Loucy (cell line): ENCODE results near the gene B9D1.

ENCODE experiments used
- H2AFZ ChIP-seq: fragments of 200-600 bp; sonication (generic); 2 replicates; pipeline ENCODE4 v1.6.0; 2016; ENCODE audit warnings: antibody characterized with exemption, mild to moderate bottlenecking, low read length, moderate library complexity
- H3F3A ChIP-seq: fragments of 200-600 bp; 2 replicates; pipeline ENCODE4 v1.6.0; 2016; ENCODE audit warnings: antibody characterized with exemption, low read depth, mild to moderate bottlenecking
- H3K27me3 ChIP-seq: fragments of 200-600 bp; sonication (generic); 2 replicates; pipeline ENCODE4 v1.6.1; 2014; ENCODE audit warnings: low read length, mild to moderate bottlenecking; ENCODE audit not compliant: insufficient read depth, poor library complexity, severe bottlenecking
- H3K36me3 ChIP-seq: fragments of 200-600 bp; sonication (generic); 2 replicates; pipeline ENCODE4 v1.6.1; 2016; ENCODE audit warnings: low read length; ENCODE audit not compliant: insufficient read depth
- H3K4me1 ChIP-seq: fragments of 200-600 bp; sonication (generic); 2 replicates; pipeline ENCODE4 v1.5.1; 2014; ENCODE audit warnings: low read length, mild to moderate bottlenecking; ENCODE audit not compliant: insufficient read depth, poor library complexity, severe bottlenecking
- H3K4me2 ChIP-seq: fragments of 200-600 bp; sonication (generic); 2 replicates; pipeline ENCODE4 v1.6.0; 2014; ENCODE audit warnings: antibody characterized with exemption, low read length, low read depth, mild to moderate bottlenecking; ENCODE audit not compliant: poor library complexity, severe bottlenecking
- H3K4me3 ChIP-seq: fragments of 200-600 bp; sonication (generic); 2 replicates; pipeline ENCODE4 v1.5.1; 2014; ENCODE audit warnings: low read length, mild to moderate bottlenecking, mixed read lengths; ENCODE audit not compliant: poor library complexity, severe bottlenecking
- H3K79me2 ChIP-seq: fragments of 200-600 bp; sonication (generic); 2 replicates; pipeline ENCODE4 v1.6.1; 2014; ENCODE audit warnings: low read length; ENCODE audit not compliant: insufficient read depth
- H3K9ac ChIP-seq: fragments of 200-600 bp; sonication (generic); 2 replicates; pipeline ENCODE4 v1.6.0; 2014; ENCODE audit warnings: mild to moderate bottlenecking, low read depth, low read length, moderate library complexity; ENCODE audit not compliant: poor library complexity, severe bottlenecking
- H3K9me2 ChIP-seq: fragments of 200-600 bp; sonication (generic); replicated peaks from 2 replicates; pipeline ENCODE4 v1.6.1; 2016; ENCODE audit warnings: low read depth, low read length, mixed read lengths
- H3K9me3 ChIP-seq: fragments of 200-600 bp; sonication (generic); 2 replicates; pipeline ENCODE4 v1.6.1; 2014; ENCODE audit warnings: mild to moderate bottlenecking, antibody characterized with exemption, low read length, low read depth; ENCODE audit not compliant: insufficient read depth
- H4K20me1 ChIP-seq: fragments of 200-600 bp; sonication (generic); 2 replicates; pipeline ENCODE4 v1.6.0; 2014; ENCODE audit warnings: antibody characterized with exemption, low read length, mild to moderate bottlenecking; ENCODE audit not compliant: insufficient read depth, poor library complexity, severe bottlenecking
- CTCF ChIP-seq: fragments of 200-600 bp; sonication (generic); conservative IDR thresholded peaks from 2 replicates; pipeline ENCODE4 v1.5.1; 2014; ENCODE audit warnings: mild to moderate bottlenecking, antibody characterized with exemption, low read length
- EZH2phosphoT487 ChIP-seq: fragments of 200-600 bp; IDR thresholded peaks from 2 replicates; pipeline ENCODE4 v1.6.1; 2018; ENCODE audit warnings: antibody characterized with exemption, mild to moderate bottlenecking, moderate library complexity, borderline replicate concordance

The B9D1 gene

GRCh38 chr17:19311421-19312215, 50.9 kb downstream of the B9D1 start:
- Histone ChIP-seq H3K4me3 (no peak overlapping the region), H3K9me2 (no peaks in the 10 kb centered on the region), H3F3A (no peaks in the 10 kb centered on the region), H2AFZ (no peak overlapping the region), H3K4me2 (no peak overlapping the region), H3K79me2 (no peaks in the 10 kb centered on the region), H3K4me1 (peaks cover 4% of the 10 kb centered on the region), H3K9me3 (no peaks in the 10 kb centered on the region), H3K27me3 (no peaks in the 10 kb centered on the region), H4K20me1 (no peaks in the 10 kb centered on the region), H3K9ac (no peak overlapping the region), H3K36me3 (no peaks in the 10 kb centered on the region)
- TF ChIP-seq EZH2phosphoT487 (no peak), CTCF (no peak)

- no peaks in the 10 kb centered on the region for H3K27me3 ChIP-seq
- H3K9ac ChIP-seq: no peak overlapping the region
- no peaks in the 10 kb centered on the region for H3K9me3 ChIP-seq
- TF ChIP-seq EZH2phosphoT487: no peak
- TF ChIP-seq CTCF: no peak
- H3K4me2 ChIP-seq: no peak overlapping the region
- H3K36me3 ChIP-seq: no peaks in the 10 kb centered on the region
- no peak overlapping the region for H2AFZ ChIP-seq
- peaks cover 10% of the 10 kb centered on the region for H3K4me1 ChIP-seq
- no peaks in the 10 kb centered on the region for H3F3A ChIP-seq
- H4K20me1 ChIP-seq: no peaks in the 10 kb centered on the region
- H3K4me3 ChIP-seq: no peak overlapping the region
- H3K9me2 ChIP-seq: no peaks in the 10 kb centered on the region
- no peaks in the 10 kb centered on the region for H3K79me2 ChIP-seq
Observed at GRCh38 chr17:19311016-19311415, 51.5 kb downstream of the B9D1 start.

- Histone ChIP-seq H3K27me3 (no peaks in the 10 kb centered on the region), H3K9me3 (no peaks in the 10 kb centered on the region), H3K36me3 (no peaks in the 10 kb centered on the region), H2AFZ (no peak overlapping the region), H4K20me1 (no peaks in the 10 kb centered on the region), H3K9me2 (no peaks in the 10 kb centered on the region), H3K4me2 (no peak overlapping the region), H3F3A (no peaks in the 10 kb centered on the region), H3K9ac (no peak overlapping the region), H3K4me3 (no peak overlapping the region), H3K79me2 (no peaks in the 10 kb centered on the region), H3K4me1 (peaks cover 18% of the 10 kb centered on the region)
- no peak for TF ChIP-seq CTCF
Observed at GRCh38 chr17:19310151-19310550, 52.4 kb downstream of the B9D1 start.
